ENCODE measurements around the gene MILR1. TPM values are rescaled to one million over a fixed set of nuclear protein-coding genes. Genes with fewer than 3 reads are reported as not detected.

MILR1 gene
- total and polyA plus RNA-seq, 2 experiments from 2014 or later = 0.39 TPM; not detected in 1

- Histone ChIP-seq H3K9me2 (ENCODE audit: insufficient read depth) (no peaks in the 10 kb centered on the region), H3F3A (replicated peaks; ENCODE audit: low read depth) (no peaks in the 10 kb centered on the region), H3K27ac (ENCODE audit: low read depth) (no peak overlapping the region), H2AFZ (no peak overlapping the region), H3K4me3 (no peak overlapping the region), H4K20me1 (replicated peaks; ENCODE audit: insufficient read depth) (no peaks in the 10 kb centered on the region), H3K4me1 (ENCODE audit: insufficient read depth) (no peaks in the 10 kb centered on the region), H3K27me3 (ENCODE audit: insufficient read depth) (no peaks in the 10 kb centered on the region), H3K4me2 (no peak overlapping the region), H3K36me3 (ENCODE audit: insufficient read depth) (no peaks in the 10 kb centered on the region), H3K79me2 (replicated peaks; ENCODE audit: insufficient read depth) (no peaks in the 10 kb centered on the region)
- no peak for DNase-seq (ENCODE audit: low spot score)
- H3K9me3 Mint-ChIP-seq = no peaks in the 10 kb centered on the region
- no peak for ATAC-seq
- H3K4me1 Mint-ChIP-seq = no peaks in the 10 kb centered on the region; the same call in 2 of the 3 replicates
- no peak overlapping the region for H3K4me3 Mint-ChIP-seq
- peaks cover 2% of the 10 kb centered on the region for H3K27me3 Mint-ChIP-seq (ENCODE audit: insufficient read depth, low read depth, poor library complexity)
- no peaks in the 10 kb centered on the region for H3K36me3 Mint-ChIP-seq (ENCODE audit: low read depth)
- TF ChIP-seq CTCF (conservative IDR thresholded peaks at IDR 0.05; ENCODE audit: low read depth in 2 of 2) (no peak), EZH2phosphoT487 (IDR thresholded peaks at IDR 0.05; ENCODE audit: unreplicated experiment) (no peak), ZNF114 (CRISPR knock-in tag; IDR thresholded peaks at IDR 0.05) (no peak), POLR2AphosphoS5 (IDR thresholded peaks at IDR 0.05; ENCODE audit: low read depth) (no peak), JUNB (IDR thresholded peaks at IDR 0.05; ENCODE audit: unreplicated experiment) (no peak), CREB1 (CRISPR knock-in tag; IDR thresholded peaks at IDR 0.05; ENCODE audit: low read depth) (no peak), EZH2 (IDR thresholded peaks at IDR 0.05; ENCODE audit: low read depth, unreplicated experiment) (no peak), STAT1 (IDR thresholded peaks at IDR 0.05; ENCODE audit: unreplicated experiment) (no peak), NANOG (IDR thresholded peaks at IDR 0.05; ENCODE audit: borderline replicate concordance) (no peak), ZNF331 (CRISPR knock-in tag; IDR thresholded peaks at IDR 0.05; ENCODE audit: low read depth) (no peak), REST (IDR thresholded peaks at IDR 0.05; ENCODE audit: unreplicated experiment) (no peak)
- TF ChIP-seq, protein P1, sequence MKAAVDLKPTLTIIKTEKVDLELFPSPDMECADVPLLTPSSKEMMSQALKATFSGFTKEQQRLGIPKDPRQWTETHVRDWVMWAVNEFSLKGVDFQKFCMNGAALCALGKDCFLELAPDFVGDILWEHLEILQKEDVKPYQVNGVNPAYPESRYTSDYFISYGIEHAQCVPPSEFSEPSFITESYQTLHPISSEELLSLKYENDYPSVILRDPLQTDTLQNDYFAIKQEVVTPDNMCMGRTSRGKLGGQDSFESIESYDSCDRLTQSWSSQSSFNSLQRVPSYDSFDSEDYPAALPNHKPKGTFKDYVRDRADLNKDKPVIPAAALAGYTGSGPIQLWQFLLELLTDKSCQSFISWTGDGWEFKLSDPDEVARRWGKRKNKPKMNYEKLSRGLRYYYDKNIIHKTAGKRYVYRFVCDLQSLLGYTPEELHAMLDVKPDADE (IDR thresholded peaks at IDR 0.05) = no peak
- TF ChIP-seq, protein P2, sequence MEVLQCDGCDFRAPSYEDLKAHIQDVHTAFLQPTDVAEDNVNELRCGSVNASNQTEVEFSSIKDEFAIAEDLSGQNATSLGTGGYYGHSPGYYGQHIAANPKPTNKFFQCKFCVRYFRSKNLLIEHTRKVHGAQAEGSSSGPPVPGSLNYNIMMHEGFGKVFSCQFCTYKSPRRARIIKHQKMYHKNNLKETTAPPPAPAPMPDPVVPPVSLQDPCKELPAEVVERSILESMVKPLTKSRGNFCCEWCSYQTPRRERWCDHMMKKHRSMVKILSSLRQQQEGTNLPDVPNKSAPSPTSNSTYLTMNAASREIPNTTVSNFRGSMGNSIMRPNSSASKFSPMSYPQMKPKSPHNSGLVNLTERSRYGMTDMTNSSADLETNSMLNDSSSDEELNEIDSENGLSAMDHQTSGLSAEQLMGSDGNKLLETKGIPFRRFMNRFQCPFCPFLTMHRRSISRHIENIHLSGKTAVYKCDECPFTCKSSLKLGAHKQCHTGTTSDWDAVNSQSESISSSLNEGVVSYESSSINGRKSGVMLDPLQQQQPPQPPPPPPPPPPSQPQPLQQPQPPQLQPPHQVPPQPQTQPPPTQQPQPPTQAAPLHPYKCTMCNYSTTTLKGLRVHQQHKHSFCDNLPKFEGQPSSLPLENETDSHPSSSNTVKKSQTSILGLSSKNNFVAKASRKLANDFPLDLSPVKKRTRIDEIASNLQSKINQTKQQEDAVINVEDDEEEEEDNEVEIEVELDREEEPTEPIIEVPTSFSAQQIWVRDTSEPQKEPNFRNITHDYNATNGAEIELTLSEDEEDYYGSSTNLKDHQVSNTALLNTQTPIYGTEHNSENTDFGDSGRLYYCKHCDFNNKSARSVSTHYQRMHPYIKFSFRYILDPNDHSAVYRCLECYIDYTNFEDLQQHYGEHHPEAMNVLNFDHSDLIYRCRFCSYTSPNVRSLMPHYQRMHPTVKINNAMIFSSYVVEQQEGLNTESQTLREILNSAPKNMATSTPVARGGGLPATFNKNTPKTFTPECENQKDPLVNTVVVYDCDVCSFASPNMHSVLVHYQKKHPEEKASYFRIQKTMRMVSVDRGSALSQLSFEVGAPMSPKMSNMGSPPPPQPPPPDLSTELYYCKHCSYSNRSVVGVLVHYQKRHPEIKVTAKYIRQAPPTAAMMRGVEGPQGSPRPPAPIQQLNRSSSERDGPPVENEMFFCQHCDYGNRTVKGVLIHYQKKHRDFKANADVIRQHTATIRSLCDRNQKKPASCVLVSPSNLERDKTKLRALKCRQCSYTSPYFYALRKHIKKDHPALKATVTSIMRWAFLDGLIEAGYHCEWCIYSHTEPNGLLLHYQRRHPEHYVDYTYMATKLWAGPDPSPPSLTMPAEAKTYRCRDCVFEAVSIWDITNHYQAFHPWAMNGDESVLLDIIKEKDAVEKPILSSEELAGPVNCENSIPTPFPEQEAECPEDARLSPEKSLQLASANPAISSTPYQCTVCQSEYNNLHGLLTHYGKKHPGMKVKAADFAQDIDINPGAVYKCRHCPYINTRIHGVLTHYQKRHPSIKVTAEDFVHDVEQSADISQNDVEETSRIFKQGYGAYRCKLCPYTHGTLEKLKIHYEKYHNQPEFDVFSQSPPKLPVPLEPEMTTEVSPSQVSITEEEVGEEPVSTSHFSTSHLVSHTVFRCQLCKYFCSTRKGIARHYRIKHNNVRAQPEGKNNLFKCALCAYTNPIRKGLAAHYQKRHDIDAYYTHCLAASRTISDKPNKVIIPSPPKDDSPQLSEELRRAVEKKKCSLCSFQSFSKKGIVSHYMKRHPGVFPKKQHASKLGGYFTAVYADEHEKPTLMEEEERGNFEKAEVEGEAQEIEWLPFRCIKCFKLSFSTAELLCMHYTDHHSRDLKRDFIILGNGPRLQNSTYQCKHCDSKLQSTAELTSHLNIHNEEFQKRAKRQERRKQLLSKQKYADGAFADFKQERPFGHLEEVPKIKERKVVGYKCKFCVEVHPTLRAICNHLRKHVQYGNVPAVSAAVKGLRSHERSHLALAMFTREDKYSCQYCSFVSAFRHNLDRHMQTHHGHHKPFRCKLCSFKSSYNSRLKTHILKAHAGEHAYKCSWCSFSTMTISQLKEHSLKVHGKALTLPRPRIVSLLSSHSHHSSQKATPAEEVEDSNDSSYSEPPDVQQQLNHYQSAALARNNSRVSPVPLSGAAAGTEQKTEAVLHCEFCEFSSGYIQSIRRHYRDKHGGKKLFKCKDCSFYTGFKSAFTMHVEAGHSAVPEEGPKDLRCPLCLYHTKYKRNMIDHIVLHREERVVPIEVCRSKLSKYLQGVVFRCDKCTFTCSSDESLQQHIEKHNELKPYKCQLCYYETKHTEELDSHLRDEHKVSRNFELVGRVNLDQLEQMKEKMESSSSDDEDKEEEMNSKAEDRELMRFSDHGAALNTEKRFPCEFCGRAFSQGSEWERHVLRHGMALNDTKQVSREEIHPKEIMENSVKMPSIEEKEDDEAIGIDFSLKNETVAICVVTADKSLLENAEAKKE (CRISPR knock-in tag; IDR thresholded peaks at IDR 0.05) = no peak
- H3K27ac Mint-ChIP-seq = no peak overlapping the region
These were observed 8.2 kb downstream of the MILR1 start for GRCh38 chr17:64457156-64457555.
